Heart right ventricle (tissue), 16 donors: Measurements from ENCODE around the gene FCHO1. TPM values are rescaled to one million over a fixed set of nuclear protein-coding genes. Genes with fewer than 3 reads are reported as not detected.

Source experiments
- ATAC-seq, 8 donors: fragments of 200-7000 bp; cut with Tn5 transposase; one replicate each; pipeline ENCODE4 v1.9.1; 2020; ENCODE audit warnings: mild to moderate bottlenecking in 8 of 8, moderate library complexity in 8 of 8, moderate number of reproducible peaks in 1 of 8
- DNase-seq, 2 donors: peaks; one replicate each; pipeline ENCODE4 v3.0.0-alpha.2; 2020
- H3K27ac ChIP-seq, 10 donors: fragments of 200-600 bp; sonication (generic) in 2 of 10; one replicate each; pipeline versions ENCODE4 v1.5.0 to v1.8.0; 2020 to 2022; ENCODE audit warnings: mild to moderate bottlenecking in 3 of 10
- H3K27me3 ChIP-seq, 7 donors: fragments of 200-600 bp; one replicate each; pipeline ENCODE4 v1.8.0; 2021 to 2022; ENCODE audit warnings: mild to moderate bottlenecking in 2 of 7
- H3K36me3 ChIP-seq, 9 donors: fragments of 200-600 bp; sonication (generic) in 1 of 9; one replicate each; pipeline versions ENCODE4 v1.5.0 to v1.8.0; 2020 to 2022; ENCODE audit warnings: mild to moderate bottlenecking in 2 of 9
- H3K4me1 ChIP-seq, 9 donors: fragments of 200-600 bp; sonication (generic) in 1 of 9; one replicate each; pipeline versions ENCODE4 v1.5.0 to v1.8.0; 2020 to 2022; ENCODE audit warnings: mild to moderate bottlenecking in 4 of 9
- H3K4me3 ChIP-seq, 10 donors: fragments of 200-600 bp; sonication (generic) in 2 of 10; one replicate each; pipeline versions ENCODE4 v1.5.0 to v1.8.0; 2020 to 2022; ENCODE audit warnings: mild to moderate bottlenecking in 7 of 10, moderate library complexity in 2 of 10
- H3K9me3 ChIP-seq, 11 donors: fragments of 200-600 bp in 10 of 11; sonication (generic) in 2 of 11; one replicate each; pipeline versions ENCODE4 v1.5.0 to v1.8.0; 2013 to 2022; ENCODE audit warnings: mild to moderate bottlenecking in 2 of 11, control low read depth in 1 of 11, moderate library complexity in 1 of 11
- CTCF ChIP-seq, 9 donors: fragments of 200-600 bp; sonication (generic) in 2 of 9; IDR thresholded peaks; one replicate each; pipeline versions ENCODE4 v1.5.0 to v1.8.0; 2021 to 2022; ENCODE audit warnings: antibody characterized with exemption in 9 of 9, mild to moderate bottlenecking in 5 of 9, moderate library complexity in 1 of 9
- WGBS, 2 donors: extraction: QIAGEN DNeasy Blood & Tissue Kit; methylation state at CpG; one replicate each; pipeline ENCODE4 v1.1.7; 2013; ENCODE audit warnings: inconsistent platforms in 1 of 2; 5-methylcytosine and 5-hydroxymethylcytosine counted together
- intact Hi-C, 10 donors: fragments of 100-400 bp; cut with DNase I; formaldehyde crosslinking; loops; one replicate each; pipeline versions ENCODE4 v1.11.1 to v1.14.2; 2022
- long read RNA-seq, 3 donors: library from polyadenylated mRNA; unstranded; transcript quantifications; one replicate each; pipeline ENCODE4 v2.0.0, GENCODE V29; 2020 to 2021
- polyA plus RNA-seq, 2 donors: library from polyadenylated mRNA; stranded (reverse); fragments of 200-250 nt; gene quantifications; one replicate each; pipeline ENCODE4 v1.2.3, GENCODE V29; 2013
- total RNA-seq, 10 donors: library from RNA; stranded (reverse); fragmentation: NEBNext Ultra II Directional in 3 of 10; extraction: Animal tissue kit (Norgen Biotek cat#: 25700) in 3 of 10; gene quantifications; one replicate each; pipeline versions ENCODE4 v1.2.1 to v1.2.4, GENCODE V29; 2021 to 2023
- donor health status: Arrhythmogenic right ventricular cardiomyopathy.
- donor health status: ischemic (EF 13 %, LVEDD 7.1; RV severe dilation, severe dysfunction).
- donor health status: healthy with polysubstance abuse.
- donor health status: DM: no; HTN: yes; CAD: no.
- donor health status: DM: no; HTN: no; CAD: no.
- donor health status: ischemic (EF 25% LVEDD 6.9; RV normal size, moderate dysfunction).
- donor health status: ischemic (EF 25% LVEDD 5.7; RV mildly dilated, moderate dysfunction).
- donor health status: healthy.
- donor health status: DM: yes; HTN: yes; CAD: no.
- donor health status: Ischemic cardiomyopathy.
- donor health status: ischemic (EF 35%, LVEDD 5.7; RV mildly dilated, moderate dysfunction).
- donor health status: nonischemic (EF 11% LVEDD 7.7; RV severe dilation, severe dysfunction).
- donor health status: DM: yes; HTN: yes; CAD: no.
- donor health status: PGD.
- donor health status: ischemic (EF 29% LVEDD 5.4; RV normal size, mild dysfunction).
- donor health status: nonischemic (EF 23%, LVEDD 6.1; RV moderate dilation, normal function).

Gene FCHO1
- total RNA-seq, result 1 to 10 TPM in 4 of 10 donors, under 1 TPM in 6; 0.21 to 2.6 (median 0.83) TPM
- under 1 TPM; 0.44 to 0.61 TPM for polyA plus RNA-seq
- long read RNA-seq, donor 1, result 0 reads
- long read RNA-seq, donor 2, partial matches to known transcripts, result 1 of 1 reads
- long read RNA-seq, donor 2, other reads (novel, unspliced or antisense), result 0 of 1 reads
- long read RNA-seq, donor 3, partial matches to known transcripts, result 1 of 1 reads
- long read RNA-seq, donor 3, other reads (novel, unspliced or antisense), result 0 of 1 reads

GRCh38 chr19:17751103-17751911 lies at the start of gene FCHO1:
Gene FCHO1 (plus strand): TSS chr19:17751477. CDS start chr19:17755165, 3,688 bp downstream.
- H3K36me3 ChIP-seq, result no peaks in the 10 kb centered on the region
- peak within 1 kb of the TSS in 4 of 10 donors; percentile 10 to 55 (median 16) for H3K4me3 ChIP-seq
- ATAC-seq, result peak in 3 of 8 donors; percentile 9 to 35 (median 16)
- peak; percentile 37 to 42 for DNase-seq
- intact Hi-C loops, result no loop called here
- no peak for TF ChIP-seq CTCF (IDR thresholded peaks at IDR 0.05)
- peak within 1 kb of the TSS in 2 of 10 donors; percentile 36 to 87 for H3K27ac ChIP-seq
- H3K4me1 ChIP-seq, result peaks cover 0 to 50% (median 10%) of the 10 kb centered on the region in 9 donors
- WGBS, 2 donors, result 49 to 61% methylated on average over 28 of the region's 28 CpGs
- no peaks in the 10 kb centered on the region for H3K9me3 ChIP-seq
- H3K27me3 ChIP-seq, result peaks cover 0 to 8% (median 0%) of the 10 kb centered on the region in 7 donors

GRCh38 chr19:17703824-17704463 lies 47.3 kb upstream of the FCHO1 start:
- ATAC-seq (peak; percentile 58 to 85 (median 74)), DNase-seq (peak in 1 of 2 donors; percentile 55)
- peaks cover 0 to 39% (median 25%) of the 10 kb centered on the region in 7 donors for H3K27me3 ChIP-seq
- intact Hi-C loops, result loop anchor here in 9 of 10 donors (1.0 to 10.0 kb wide), 5 partner anchors 62 to 151 kb away; partner anchors contain the start of gene RPL18A (in 5 of the 9)
- 41 to 47% methylated on average over 11 of the region's 11 CpGs for WGBS, 2 donors
- H3K9me3 ChIP-seq, result no peaks in the 10 kb centered on the region
- TF ChIP-seq CTCF (IDR thresholded peaks at IDR 0.05), result peak; percentile 61 to 95 (median 80)
- no peaks in the 10 kb centered on the region for H3K36me3 ChIP-seq
- H3K4me3 ChIP-seq, result no peak overlapping the region
- peaks cover 0 to 3% (median 0%) of the 10 kb centered on the region in 9 donors for H3K4me1 ChIP-seq
- no peak overlapping the region for H3K27ac ChIP-seq

GRCh38 chr19:17706750-17707181 lies 44.5 kb upstream of the FCHO1 start:
- H3K27ac ChIP-seq, result no peak overlapping the region
- intact Hi-C loops, result loop anchor here in 7 of 10 donors (5.0 to 10.0 kb wide), 4 partner anchors 56 to 151 kb away; partner anchors contain the start of gene RPL18A (in 7 of the 7)
- 15 to 16% methylated on average over 17 of the region's 17 CpGs for WGBS, 2 donors
- no peaks in the 10 kb centered on the region for H3K36me3 ChIP-seq
- H3K4me3 ChIP-seq, result no peak overlapping the region
- peaks cover 0 to 3% (median 0%) of the 10 kb centered on the region in 9 donors for H3K4me1 ChIP-seq
- H3K27me3 ChIP-seq, result peaks cover 0 to 21% (median 11%) of the 10 kb centered on the region in 7 donors
- DNase-seq (no peak), ATAC-seq (peak in 1 of 8 donors; percentile 52)
- H3K9me3 ChIP-seq, result no peaks in the 10 kb centered on the region
- TF ChIP-seq CTCF (IDR thresholded peaks at IDR 0.05), result no peak

- no peaks in the 10 kb centered on the region for H3K36me3 ChIP-seq
- intact Hi-C loops, result no loop called here
- no peak for TF ChIP-seq CTCF (IDR thresholded peaks at IDR 0.05)
- peaks cover 0 to 5% (median 1%) of the 10 kb centered on the region in 9 donors for H3K4me1 ChIP-seq
- no peaks in the 10 kb centered on the region for H3K9me3 ChIP-seq
- H3K27me3 ChIP-seq, result peaks cover 0 to 9% (median 1%) of the 10 kb centered on the region in 7 donors
- WGBS, 2 donors, result 71 to 72% methylated on average over 6 of the region's 6 CpGs
- DNase-seq (no peak), ATAC-seq (no peak)
- H3K27ac ChIP-seq, result no peak overlapping the region
- H3K4me3 ChIP-seq, result no peak overlapping the region
Observed at GRCh38 chr19:17711851-17712250, 39.4 kb upstream of the FCHO1 start.
